ENCODE results near the gene IPCEF1.

DNA sequence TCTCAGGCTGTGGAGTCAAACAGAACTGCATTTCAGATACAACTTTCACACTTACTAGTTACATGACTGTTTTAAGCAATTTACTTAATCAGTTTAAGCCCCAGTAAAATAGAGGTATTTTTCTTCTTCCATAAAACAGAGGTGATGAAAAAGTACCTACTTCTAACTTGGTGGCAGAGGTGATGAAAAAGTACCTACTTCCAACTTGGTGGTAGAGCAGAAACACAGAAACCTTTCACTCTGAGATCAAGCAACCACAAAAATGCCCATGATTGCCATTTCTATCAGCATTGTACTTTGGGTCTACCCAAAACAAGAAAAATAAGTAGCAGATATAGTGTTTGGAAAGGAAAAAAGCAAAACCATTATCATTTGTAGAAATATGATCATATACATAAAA, 168.9 kb downstream of the IPCEF1 start:
- TF ChIP-seq POLR2A (IDR thresholded peaks at IDR 0.05; ENCODE audit: low read depth, low read length): no peak
- TF ChIP-seq, protein P1, sequence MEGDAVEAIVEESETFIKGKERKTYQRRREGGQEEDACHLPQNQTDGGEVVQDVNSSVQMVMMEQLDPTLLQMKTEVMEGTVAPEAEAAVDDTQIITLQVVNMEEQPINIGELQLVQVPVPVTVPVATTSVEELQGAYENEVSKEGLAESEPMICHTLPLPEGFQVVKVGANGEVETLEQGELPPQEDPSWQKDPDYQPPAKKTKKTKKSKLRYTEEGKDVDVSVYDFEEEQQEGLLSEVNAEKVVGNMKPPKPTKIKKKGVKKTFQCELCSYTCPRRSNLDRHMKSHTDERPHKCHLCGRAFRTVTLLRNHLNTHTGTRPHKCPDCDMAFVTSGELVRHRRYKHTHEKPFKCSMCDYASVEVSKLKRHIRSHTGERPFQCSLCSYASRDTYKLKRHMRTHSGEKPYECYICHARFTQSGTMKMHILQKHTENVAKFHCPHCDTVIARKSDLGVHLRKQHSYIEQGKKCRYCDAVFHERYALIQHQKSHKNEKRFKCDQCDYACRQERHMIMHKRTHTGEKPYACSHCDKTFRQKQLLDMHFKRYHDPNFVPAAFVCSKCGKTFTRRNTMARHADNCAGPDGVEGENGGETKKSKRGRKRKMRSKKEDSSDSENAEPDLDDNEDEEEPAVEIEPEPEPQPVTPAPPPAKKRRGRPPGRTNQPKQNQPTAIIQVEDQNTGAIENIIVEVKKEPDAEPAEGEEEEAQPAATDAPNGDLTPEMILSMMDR (conservative IDR thresholded peaks at IDR 0.05; ENCODE audit: low read depth, low read length): no peak
- TF ChIP-seq RAD21 (IDR thresholded peaks at IDR 0.05; ENCODE audit: low read length): no peak
